Subcutaneous adipose tissue (tissue), 4 donors: ENCODE results near the gene SLC17A9. TPM values are rescaled to one million over a fixed set of nuclear protein-coding genes. Genes with fewer than 3 reads are reported as not detected.

Experiments
- total RNA-seq, 4 donors: library from RNA; depleted of rRNA; stranded (reverse); fragments of >200 nt; gene quantifications; one replicate each; pipeline ENCODE4 v1.1.0, GENCODE V29; 2016
- TF ChIP-seq, protein P1 (sequence below): fragments of 450-650 bp; IDR thresholded peaks from one replicate; pipeline ENCODE4 v1.5.1; 2016; ENCODE audit warnings: low read depth, mild to moderate bottlenecking, control low read depth, antibody characterized with exemption, moderate library complexity

SLC17A9 gene
- total RNA-seq, 4 donors from 2014 or later: 0.38 to 6.8 (median 2.1) TPM

DNA sequence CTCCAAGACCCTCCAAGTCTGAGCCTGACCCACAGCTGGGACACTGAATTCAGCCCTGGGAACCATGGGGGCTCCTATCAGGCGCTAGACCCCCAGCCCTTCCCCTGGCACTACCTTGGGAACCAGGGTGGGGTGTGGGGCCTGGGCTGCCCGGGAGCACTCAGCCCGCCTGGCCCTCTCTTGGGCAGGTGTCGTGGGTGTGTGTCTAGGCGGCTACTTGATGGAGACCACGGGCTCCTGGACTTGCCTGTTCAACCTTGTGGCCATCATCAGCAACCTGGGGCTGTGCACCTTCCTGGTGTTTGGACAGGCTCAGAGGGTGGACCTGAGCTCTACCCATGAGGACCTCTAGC, 14.6 kb downstream of the SLC17A9 start:
- TF ChIP-seq, protein P1, sequence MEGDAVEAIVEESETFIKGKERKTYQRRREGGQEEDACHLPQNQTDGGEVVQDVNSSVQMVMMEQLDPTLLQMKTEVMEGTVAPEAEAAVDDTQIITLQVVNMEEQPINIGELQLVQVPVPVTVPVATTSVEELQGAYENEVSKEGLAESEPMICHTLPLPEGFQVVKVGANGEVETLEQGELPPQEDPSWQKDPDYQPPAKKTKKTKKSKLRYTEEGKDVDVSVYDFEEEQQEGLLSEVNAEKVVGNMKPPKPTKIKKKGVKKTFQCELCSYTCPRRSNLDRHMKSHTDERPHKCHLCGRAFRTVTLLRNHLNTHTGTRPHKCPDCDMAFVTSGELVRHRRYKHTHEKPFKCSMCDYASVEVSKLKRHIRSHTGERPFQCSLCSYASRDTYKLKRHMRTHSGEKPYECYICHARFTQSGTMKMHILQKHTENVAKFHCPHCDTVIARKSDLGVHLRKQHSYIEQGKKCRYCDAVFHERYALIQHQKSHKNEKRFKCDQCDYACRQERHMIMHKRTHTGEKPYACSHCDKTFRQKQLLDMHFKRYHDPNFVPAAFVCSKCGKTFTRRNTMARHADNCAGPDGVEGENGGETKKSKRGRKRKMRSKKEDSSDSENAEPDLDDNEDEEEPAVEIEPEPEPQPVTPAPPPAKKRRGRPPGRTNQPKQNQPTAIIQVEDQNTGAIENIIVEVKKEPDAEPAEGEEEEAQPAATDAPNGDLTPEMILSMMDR: no peak

DNA sequence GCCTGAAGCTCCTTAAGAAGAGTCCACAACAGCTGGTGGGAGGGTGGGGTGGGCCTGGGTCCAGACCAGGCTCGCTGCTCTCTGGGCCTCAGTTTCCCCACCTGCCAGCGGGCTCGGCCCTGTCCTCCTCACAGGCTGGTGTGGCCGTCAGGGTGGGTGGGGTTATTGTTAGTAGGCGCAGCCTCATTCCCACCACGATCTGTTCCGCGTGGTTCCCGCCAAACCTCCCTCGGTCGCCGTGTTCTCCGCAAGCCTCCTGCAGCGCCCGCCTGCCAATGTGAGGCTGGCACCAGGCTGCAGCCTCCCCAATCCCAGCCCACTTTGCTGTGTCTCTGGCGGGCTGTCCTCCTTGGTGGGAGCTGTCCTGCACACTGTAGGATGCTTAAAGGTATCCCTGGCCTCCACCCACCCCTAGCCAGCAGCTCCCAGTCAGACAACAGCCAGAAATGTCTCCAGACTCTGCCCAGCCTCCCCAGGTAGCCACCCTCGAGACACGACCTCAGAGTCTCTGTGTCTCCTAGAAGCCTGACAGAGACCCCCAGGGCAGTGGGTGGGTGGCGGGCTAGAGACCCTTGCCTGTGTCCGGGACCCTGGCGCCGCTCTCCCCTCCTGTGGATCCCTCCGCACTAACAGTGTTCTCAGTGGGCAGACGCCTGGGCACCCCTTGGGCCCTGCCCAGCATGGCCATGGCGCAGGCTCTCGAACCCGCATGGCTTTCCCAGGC, 15.3 kb downstream of the SLC17A9 start:
- TF ChIP-seq, protein P1: no peak

DNA sequence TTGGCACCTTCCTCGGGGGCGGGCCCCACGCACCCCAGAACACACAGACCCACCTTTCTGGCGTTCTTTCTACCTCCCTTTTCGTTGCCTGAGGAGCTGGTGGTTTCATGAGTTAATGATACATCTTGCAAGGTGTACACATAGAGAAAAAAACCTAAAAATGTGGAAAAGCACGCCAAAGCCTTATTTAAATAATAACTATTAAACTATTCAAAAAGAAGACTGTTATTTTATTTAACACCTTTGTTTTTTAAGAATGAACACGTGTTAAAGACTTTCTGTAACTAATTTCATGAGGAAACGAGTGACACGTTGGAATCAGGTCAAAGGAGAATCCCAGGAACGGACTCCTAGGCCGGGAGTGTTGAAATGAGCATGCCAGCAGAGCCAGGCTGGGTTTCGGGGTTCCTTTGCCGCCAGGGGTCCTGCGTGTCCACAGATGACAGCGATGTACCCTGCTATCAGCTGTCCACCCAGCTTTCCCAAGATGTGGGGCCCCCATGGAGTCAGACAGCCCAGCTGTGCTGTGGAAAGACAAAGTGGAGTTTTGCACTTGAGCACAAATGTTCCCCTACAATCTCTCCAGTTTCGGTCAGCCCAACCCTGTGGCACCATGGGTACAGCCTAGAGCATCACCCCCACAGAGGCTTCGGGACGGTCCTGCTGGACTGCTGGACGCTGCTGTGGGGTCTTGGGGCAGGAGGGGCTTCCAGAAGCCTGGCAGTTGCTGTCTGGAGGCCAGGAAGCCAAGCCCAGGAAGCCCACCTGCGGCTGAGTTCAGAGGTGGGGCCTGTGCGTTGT, 16.1 kb downstream of the SLC17A9 start:
- TF ChIP-seq, protein P1: no peak

DNA sequence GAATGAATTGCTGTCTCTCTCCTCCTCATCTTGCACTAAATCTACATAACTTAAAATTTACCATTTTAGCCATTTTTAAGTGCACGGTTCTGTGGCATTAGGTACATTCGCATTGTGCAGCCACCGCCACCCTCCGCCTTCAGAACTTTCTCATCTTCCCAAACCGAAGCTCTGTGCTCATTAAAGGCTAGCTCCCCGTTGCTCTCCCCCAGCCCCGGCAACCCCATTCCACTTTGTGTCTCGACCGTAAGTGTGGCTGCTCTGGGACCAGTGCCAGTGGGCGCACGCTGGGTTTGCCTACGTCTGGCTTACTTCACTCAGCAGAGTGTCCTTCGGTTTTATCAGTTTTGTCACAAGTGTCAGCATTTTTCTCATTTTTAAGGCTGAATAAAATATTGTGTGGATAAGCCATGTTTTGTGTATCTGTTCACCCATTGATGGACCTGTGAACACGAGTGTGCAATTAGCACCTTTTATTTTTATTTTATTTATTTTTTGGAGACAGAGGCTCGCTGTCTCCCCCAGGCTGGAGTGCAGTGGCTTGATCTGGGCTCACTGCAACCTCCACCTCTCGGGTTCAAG, 16.8 kb downstream of the SLC17A9 start:
- TF ChIP-seq, protein P1: no peak

DNA sequence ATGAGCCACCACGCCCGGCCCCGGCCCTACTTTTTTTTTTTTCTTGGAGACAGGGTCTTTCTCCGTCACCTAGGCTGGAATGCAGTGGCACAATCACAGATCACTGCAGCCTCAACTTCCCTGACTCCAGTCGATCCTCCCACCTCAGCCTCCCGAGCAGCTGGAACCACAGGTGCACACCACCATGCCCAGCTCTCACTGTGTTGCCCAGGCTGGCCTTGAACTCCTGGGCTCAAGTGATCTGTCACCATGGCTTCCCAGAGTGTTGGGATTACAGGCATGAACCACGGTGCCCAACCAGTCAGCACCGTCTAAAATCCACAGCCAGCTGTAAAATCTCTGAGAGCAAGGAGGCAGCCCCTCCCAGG, 17.4 kb downstream of the SLC17A9 start:
- TF ChIP-seq, protein P1: no peak

DNA sequence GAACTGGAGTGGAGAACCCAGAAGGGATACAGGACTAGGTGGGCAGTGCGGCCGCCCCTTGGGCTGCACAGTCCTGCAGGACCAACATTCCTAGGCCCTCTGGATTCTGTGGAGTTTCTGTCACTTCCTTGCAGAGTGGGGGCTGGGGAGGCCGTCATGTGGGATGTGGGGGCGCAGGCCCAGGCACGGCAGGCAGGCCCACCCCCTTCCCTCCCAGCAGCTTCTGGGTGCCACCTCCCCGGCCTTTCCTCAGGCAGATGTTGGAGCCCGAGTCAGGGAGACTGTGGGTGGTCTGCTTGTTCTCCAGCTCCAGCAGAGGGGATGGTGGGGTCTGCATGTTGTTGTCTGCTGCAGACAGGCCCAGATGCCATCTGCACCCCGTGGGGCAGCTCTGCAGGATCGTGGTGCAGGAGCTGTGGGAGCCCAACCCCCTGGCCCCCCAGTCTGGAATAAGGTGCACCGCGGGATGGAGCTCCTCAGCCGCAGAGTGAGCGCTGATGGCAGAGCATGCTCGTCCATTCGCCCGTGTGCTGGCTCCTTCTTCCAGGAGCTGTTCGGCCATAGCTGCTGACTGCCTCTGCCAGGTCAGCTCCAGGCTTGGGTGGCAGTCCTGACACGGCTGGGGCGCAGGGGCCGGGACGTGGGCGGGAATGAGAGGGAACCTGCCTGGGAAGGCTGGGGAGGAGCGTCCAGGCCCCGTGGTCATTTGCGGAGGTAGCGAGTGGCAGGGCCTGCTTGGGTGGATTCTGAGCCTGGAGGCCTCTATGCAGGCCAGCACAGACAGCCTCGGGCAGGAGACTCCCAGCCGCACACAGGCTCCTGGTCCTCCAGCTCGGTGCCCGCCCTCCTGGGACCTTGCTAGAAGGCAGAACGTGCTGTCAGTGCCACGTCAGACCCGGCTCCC, 18.1 kb downstream of the SLC17A9 start:
- TF ChIP-seq, protein P1: no peak
